ENCODE measurements around the gene TCEA2. TPM values are rescaled to one million over a fixed set of nuclear protein-coding genes. Genes with fewer than 3 reads are reported as not detected.

The TCEA2 gene
- total and polyA plus RNA-seq, 9 of the 15 experiments (the other 6 are each of a cell fraction or from before 2014, with no cell fraction given): 1.4 to 28.7 (median 5.4) TPM

GRCh38 chr20:64048402-64049044 is 14.5 kb upstream of the TCEA2 start:
- Histone ChIP-seq H3K4me1 (replicated peaks in 1 of 2; ENCODE audit: control insufficient read depth in 2 of 2, insufficient read depth in 2 of 2, low read length in 2 of 2) (peaks cover 35 to 80% of the 10 kb centered on the region in 2 experiments), H2AFZ (ENCODE audit: low read depth, low read length) (no peak overlapping the region), H3K27ac (ENCODE audit: extremely low read depth, low read depth, low read length) (peak overlapping the region; percentile 54; the same call in 1 of the 3 replicates), H3K36me3 (ENCODE audit: control insufficient read depth, insufficient read depth, low read length) (peaks cover 12% of the 10 kb centered on the region; the same call in 1 of the 3 replicates), H3K4me2 (ENCODE audit: insufficient read depth, low read length) (peak overlapping the region; percentile 52; the same call in 1 of the 2 replicates), H3K79me2 (ENCODE audit: control insufficient read depth, insufficient read depth, low read length) (peaks cover 12% of the 10 kb centered on the region), H3K27me3 (ENCODE audit: control insufficient read depth in 2 of 2, insufficient read depth in 2 of 2, low read length in 2 of 2) (no peaks in the 10 kb centered on the region), H4K20me1 (replicated peaks; ENCODE audit: control insufficient read depth, insufficient read depth, low read length) (no peaks in the 10 kb centered on the region), H3K9ac (ENCODE audit: insufficient read depth in 1 of 2, low read depth in 2 of 2, low read length in 2 of 2) (peak overlapping the region; percentile 41 to 93; a peak in 3 of 4 replicates), H3K9me1 (ENCODE audit: control insufficient read depth, insufficient read depth, low read length) (peaks cover 4% of the 10 kb centered on the region), H3K4me3 (peak overlapping the region; percentile 44), H3K9me3 (replicated peaks; ENCODE audit: control insufficient read depth, insufficient read depth, low read depth, low read length) (no peaks in the 10 kb centered on the region)
- intact Hi-C loops (cut with micrococcal nuclease): no loop called here
- CTCF ChIA-PET (ENCODE audit: low intra/inter-chr PET ratio): no interaction called here
- BruUV-seq (replicated peaks): no TSS peak
- DNase-seq (ENCODE audit: extremely low read depth in 1 of 4, low spot score in 3 of 4): peak in 2 of 4 experiments; percentile 57
- POLR2A ChIA-PET: interaction anchor here (1.0 to 1.1 kb wide), 2 partner anchors 9 kb away, joined by 3 read pairs; no protein-coding TSS in a partner anchor
- FAIRE-seq: no peak
- WGBS (ENCODE audit: insufficient coverage, low coverage, missing lambda C conversion rate): 6% methylated on average over 13 of the region's 101 CpGs
- ATAC-seq: no peak
- in situ Hi-C loops (cut with MboI): no loop called here
- TF ChIP-seq MEIS2 (IDR thresholded peaks at IDR 0.05; ENCODE audit: partially characterized antibody): no peak
- peak; percentile 29; the same call in 1 of the 2 replicates for TF ChIP-seq ZNF592 (IDR thresholded peaks at IDR 0.05)
- TF ChIP-seq CHD1 (IDR thresholded peaks at IDR 0.05; ENCODE audit: low read length): peak; percentile 87
- no peak for TF ChIP-seq HBP1 (CRISPR knock-in tag; IDR thresholded peaks at IDR 0.05)
- no peak for TF ChIP-seq HMGXB4 (CRISPR knock-in tag; IDR thresholded peaks at IDR 0.05)
- no peak for TF ChIP-seq MAFK (IDR thresholded peaks at IDR 0.05; ENCODE audit: low read length)
- no peak for TF ChIP-seq ZNF146 (CRISPR knock-in tag; IDR thresholded peaks at IDR 0.05; ENCODE audit: unreplicated experiment)
- TF ChIP-seq HMGN3 (IDR thresholded peaks at IDR 0.05; ENCODE audit: borderline replicate concordance, extremely low read depth, insufficient read length, low read depth, low read length): peak; percentile 3
- peak; percentile 59 for TF ChIP-seq RBFOX2 (IDR thresholded peaks at IDR 0.05; ENCODE audit: low read depth, low read length)
- TF ChIP-seq ZBTB7A (IDR thresholded peaks at IDR 0.05; ENCODE audit: borderline replicate concordance, control insufficient read depth, low read depth, low read length): peak; percentile 44; the same call in 1 of the 2 replicates
- no peak for TF ChIP-seq PREB (CRISPR knock-in tag; IDR thresholded peaks at IDR 0.05)
